GM03348 (cell line): Measurements from ENCODE around the gene SLC25A38.

Experiments used
- DNase-seq: peaks from one replicate; pipeline ENCODE4 v3.0.0; 2012; ENCODE audit warnings: low spot score

The SLC25A38 gene

GRCh38 chr3:39376959-39377634 is 6.1 kb upstream of the SLC25A38 start:
- DNase-seq, result no peak

GRCh38 chr3:39378088-39378487 is 5.1 kb upstream of the SLC25A38 start:
- peak; percentile 27 for DNase-seq

GRCh38 chr3:39378957-39379777 is 4.0 kb upstream of the SLC25A38 start:
- no peak for DNase-seq

GRCh38 chr3:39379778-39380155 is 3.4 kb upstream of the SLC25A38 start:
- no peak for DNase-seq

- DNase-seq, result no peak
These were observed 1.7 kb upstream of the SLC25A38 start for GRCh38 chr3:39381432-39381831.

GRCh38 chr3:39383881-39384664 is 903 bp downstream of the SLC25A38 start:
- DNase-seq, result peak; percentile 100

GRCh38 chr3:39384665-39385000 is 1.5 kb downstream of the SLC25A38 start:
- no peak for DNase-seq

GRCh38 chr3:39385456-39386090 is 2.4 kb downstream of the SLC25A38 start:
- no peak for DNase-seq

- no peak for DNase-seq
These were observed 3.1 kb downstream of the SLC25A38 start for GRCh38 chr3:39386318-39386717.

GRCh38 chr3:39387411-39387975 is 4.3 kb downstream of the SLC25A38 start:
- DNase-seq, result no peak

GRCh38 chr3:39388153-39388552 is 5.0 kb downstream of the SLC25A38 start:
- DNase-seq, result no peak

GRCh38 chr3:39388741-39389248 is 5.6 kb downstream of the SLC25A38 start:
- DNase-seq, result no peak

GRCh38 chr3:39390181-39390580 is 7.0 kb downstream of the SLC25A38 start:
- DNase-seq, result no peak

- no peak for DNase-seq
These were observed 13.5 kb downstream of the SLC25A38 start for GRCh38 chr3:39396690-39397089.

- DNase-seq, result no peak
These were observed 15.5 kb downstream of the SLC25A38 start for GRCh38 chr3:39398700-39399099.

- no peak for DNase-seq
These were observed 18.8 kb downstream of the SLC25A38 start for GRCh38 chr3:39401983-39402382.

GRCh38 chr3:39404943-39405686 is 21.9 kb downstream of the SLC25A38 start:
- DNase-seq, result no peak

GRCh38 chr3:39405687-39406367 is 22.7 kb downstream of the SLC25A38 start:
- DNase-seq, result no peak

GRCh38 chr3:39406368-39407258 is 23.4 kb downstream of the SLC25A38 start, which contains the start of gene RPSA:
TSS of gene RPSA (plus strand) at chr3:39406720. CDS start at chr3:39407654, 934 bp downstream.
- peak; percentile 96 for DNase-seq
